Naive B cell (primary cell): ENCODE results near the gene NKAIN1. TPM values are rescaled to one million over a fixed set of nuclear protein-coding genes. Genes with fewer than 3 reads are reported as not detected.

ENCODE experiments used
- ATAC-seq, 2 donors: fragments of 150-1000 bp; cut with Tn5 transposase; 2 replicates each; pipeline ENCODE4 v1.10.0; 2021; ENCODE audit warnings: low read depth in 2 of 2, mild to moderate bottlenecking in 2 of 2, moderate library complexity in 2 of 2
- DNase-seq: peaks from one replicate; pipeline ENCODE4 v3.0.0; 2022
- H3K27ac Mint-ChIP-seq, 6 donors: one replicate each; pipeline ENCODE4 v1.8.0; 2020 to 2022; ENCODE audit warnings: mild to moderate bottlenecking in 6 of 6, mixed read lengths in 6 of 6, moderate library complexity in 5 of 6, inconsistent platforms in 2 of 6
- H3K27me3 Mint-ChIP-seq, 3 donors: one replicate each; pipeline ENCODE4 v1.8.0; 2021 to 2022; ENCODE audit warnings: mixed read lengths in 3 of 3, mild to moderate bottlenecking in 1 of 3
- H3K36me3 Mint-ChIP-seq, 2 donors: one replicate each; pipeline ENCODE4 v1.8.0; 2020 to 2022; ENCODE audit warnings: mixed read lengths in 2 of 2, inconsistent platforms in 1 of 2, mild to moderate bottlenecking in 1 of 2
- H3K4me1 Mint-ChIP-seq, 3 donors: one replicate each; pipeline ENCODE4 v1.8.0; 2020 to 2022; ENCODE audit warnings: mixed read lengths in 3 of 3, inconsistent platforms in 1 of 3, mild to moderate bottlenecking in 1 of 3, moderate library complexity in 1 of 3
- H3K4me3 Mint-ChIP-seq, 8 donors: one replicate each; pipeline ENCODE4 v1.8.0; 2020 to 2022; ENCODE audit warnings: mild to moderate bottlenecking in 8 of 8, mixed read lengths in 8 of 8, moderate library complexity in 8 of 8, inconsistent platforms in 2 of 8
- H3K9me3 Mint-ChIP-seq, 7 donors: one replicate each; pipeline ENCODE4 v1.8.0; 2020 to 2022; ENCODE audit warnings: mixed read lengths in 7 of 7, mild to moderate bottlenecking in 5 of 7, inconsistent platforms in 2 of 7, moderate library complexity in 1 of 7
- polyA plus RNA-seq, 6 donors: library from polyadenylated mRNA; unstranded; fragments of 300-500 nt; fragmentation: Illumina TruSeq; gene quantifications; one replicate each; pipeline ENCODE4 v1.2.3, GENCODE V29; 2021; ENCODE audit warnings: low read depth in 6 of 6

Gene NKAIN1
- polyA plus RNA-seq, 6 donors from 2014 or later: not detected

DNA sequence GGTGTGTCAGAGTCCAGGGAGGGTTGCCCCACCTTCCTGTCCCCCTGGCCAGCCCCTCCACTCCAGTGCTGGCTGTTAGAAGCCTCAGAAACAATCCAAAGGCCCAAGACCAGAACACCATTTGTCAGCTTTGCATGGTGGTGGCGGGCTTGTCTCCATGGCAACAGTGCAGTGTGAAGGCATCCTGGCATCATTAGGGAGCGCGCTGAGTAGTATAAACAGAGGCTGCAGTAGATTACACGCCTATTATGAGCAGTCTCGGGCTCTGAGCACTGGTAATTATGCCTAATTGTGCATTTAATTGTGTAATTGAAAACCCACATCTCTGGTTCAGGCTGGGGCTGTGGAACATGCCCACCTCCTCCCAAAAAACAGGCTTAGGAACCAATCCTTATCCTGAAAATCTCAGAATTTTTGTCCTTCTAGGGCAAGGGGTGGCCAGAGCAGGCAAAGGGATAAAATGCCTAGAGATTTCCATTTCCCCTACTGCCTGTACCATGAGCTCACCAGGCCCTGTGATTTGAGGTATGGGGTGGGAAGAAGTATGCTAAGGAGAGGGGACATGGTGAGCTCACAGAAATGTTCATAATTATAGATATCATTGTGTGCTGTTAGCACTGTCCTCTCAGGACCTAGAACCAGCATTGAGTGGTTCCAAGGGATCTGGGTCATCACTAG is 11.7 kb downstream of the NKAIN1 start:
- ATAC-seq (no peak), DNase-seq (no peak)
- H3K4me1 Mint-ChIP-seq: no peaks in the 10 kb centered on the region
- H3K4me3 Mint-ChIP-seq: no peak overlapping the region
- H3K9me3 Mint-ChIP-seq: no peaks in the 10 kb centered on the region
- H3K36me3 Mint-ChIP-seq: no peaks in the 10 kb centered on the region
- H3K27me3 Mint-ChIP-seq: peaks cover 0 to 24% (median 11%) of the 10 kb centered on the region in 3 donors
- no peak overlapping the region for H3K27ac Mint-ChIP-seq

GRCh38 chr1:31224068-31224467 is 15.6 kb downstream of the NKAIN1 start:
- DNase-seq: no peak
- Mint-ChIP-seq H3K4me3 (no peak overlapping the region), H3K27me3 (peaks cover 4 to 19% (median 10%) of the 10 kb centered on the region in 3 donors), H3K4me1 (no peaks in the 10 kb centered on the region), H3K36me3 (no peaks in the 10 kb centered on the region), H3K27ac (no peak overlapping the region), H3K9me3 (no peaks in the 10 kb centered on the region)
- ATAC-seq: no peak

DNA sequence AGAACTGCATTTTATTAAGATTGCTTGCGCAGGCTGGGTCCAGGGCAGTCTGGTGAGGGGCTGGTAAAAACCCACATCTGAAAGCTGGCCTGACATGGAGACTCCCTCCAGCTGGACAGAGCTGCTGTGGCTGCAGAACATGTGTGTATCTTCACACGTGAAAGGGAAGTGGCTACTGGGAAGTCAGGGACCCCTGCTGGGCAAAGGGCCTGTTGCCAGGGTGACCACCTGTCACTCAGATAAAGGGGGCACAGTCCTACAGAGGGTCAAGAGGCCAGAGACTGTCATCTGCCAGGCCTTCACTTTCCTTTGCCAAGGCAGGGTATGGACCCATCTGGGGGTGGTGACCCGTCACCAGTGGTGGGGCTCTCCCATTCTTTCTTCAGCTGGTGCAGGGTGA is 17.5 kb downstream of the NKAIN1 start:
- H3K36me3 Mint-ChIP-seq: no peaks in the 10 kb centered on the region
- ATAC-seq (no peak), DNase-seq (no peak)
- no peaks in the 10 kb centered on the region for H3K9me3 Mint-ChIP-seq
- no peak overlapping the region for H3K4me3 Mint-ChIP-seq
- peaks cover 4 to 25% (median 10%) of the 10 kb centered on the region in 3 donors for H3K27me3 Mint-ChIP-seq
- no peaks in the 10 kb centered on the region for H3K4me1 Mint-ChIP-seq
- no peak overlapping the region for H3K27ac Mint-ChIP-seq

DNA sequence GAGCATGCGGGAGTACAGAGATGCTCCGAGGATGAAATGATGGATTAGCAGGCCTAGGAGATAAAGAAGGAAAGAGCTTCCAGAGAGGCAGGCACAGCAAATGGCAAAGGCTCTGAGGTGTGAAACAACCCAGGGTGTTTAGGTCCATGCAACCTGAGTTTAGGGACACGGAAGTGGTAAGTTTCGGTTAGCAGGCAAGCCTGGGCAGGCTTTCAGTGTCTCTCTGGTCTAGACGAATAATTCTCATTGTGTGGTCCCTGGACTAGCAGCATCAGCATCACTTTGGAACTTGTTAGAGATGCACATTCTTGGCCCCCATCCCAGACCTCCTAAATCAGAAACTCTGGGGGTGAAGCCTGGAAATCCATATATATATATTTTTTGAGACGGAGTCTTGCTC is 18.6 kb downstream of the NKAIN1 start:
- H3K4me3 Mint-ChIP-seq: no peak overlapping the region
- peak overlapping the region in 1 of 6 donors; percentile 6 for H3K27ac Mint-ChIP-seq
- H3K4me1 Mint-ChIP-seq: no peaks in the 10 kb centered on the region
- DNase-seq (no peak), ATAC-seq (no peak)
- no peaks in the 10 kb centered on the region for H3K36me3 Mint-ChIP-seq
- H3K27me3 Mint-ChIP-seq: peaks cover 4 to 24% (median 10%) of the 10 kb centered on the region in 3 donors
- H3K9me3 Mint-ChIP-seq: no peaks in the 10 kb centered on the region

GRCh38 chr1:31219489-31219888 is 20.2 kb downstream of the NKAIN1 start:
- H3K4me3 Mint-ChIP-seq: no peak overlapping the region
- H3K9me3 Mint-ChIP-seq: peaks cover 0 to 1% (median 0%) of the 10 kb centered on the region in 7 donors
- DNase-seq: no peak
- H3K36me3 Mint-ChIP-seq: no peaks in the 10 kb centered on the region
- H3K27ac Mint-ChIP-seq: no peak overlapping the region
- H3K4me1 Mint-ChIP-seq: no peaks in the 10 kb centered on the region
- peaks cover 5 to 27% (median 11%) of the 10 kb centered on the region in 3 donors for H3K27me3 Mint-ChIP-seq
- ATAC-seq: no peak

DNA sequence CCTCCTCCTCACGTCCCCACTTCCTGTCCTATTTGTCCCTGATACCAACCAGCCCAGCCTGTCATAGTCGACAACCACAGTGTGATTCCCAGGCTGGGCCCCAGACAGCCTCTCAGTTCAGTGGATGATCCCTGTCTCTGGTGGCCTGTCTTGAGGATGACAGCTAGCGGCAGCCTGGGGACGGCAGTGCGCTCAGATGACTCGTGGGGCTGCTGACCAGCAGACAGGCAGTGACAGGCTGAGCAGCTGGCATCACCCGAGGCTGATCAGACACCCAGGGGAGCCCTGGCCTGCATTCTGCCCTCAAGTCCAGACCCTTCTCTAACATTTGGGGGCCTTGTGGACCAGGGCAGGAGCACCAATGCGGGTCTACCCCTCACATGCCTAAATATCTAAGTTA is 21.0 kb downstream of the NKAIN1 start:
- DNase-seq: no peak
- H3K4me1 Mint-ChIP-seq: no peaks in the 10 kb centered on the region
- H3K9me3 Mint-ChIP-seq: peaks cover 0 to 4% (median 0%) of the 10 kb centered on the region in 7 donors
- H3K27ac Mint-ChIP-seq: no peak overlapping the region
- H3K27me3 Mint-ChIP-seq: peaks cover 7 to 23% (median 8%) of the 10 kb centered on the region in 3 donors
- no peaks in the 10 kb centered on the region for H3K36me3 Mint-ChIP-seq
- H3K4me3 Mint-ChIP-seq: no peak overlapping the region
- ATAC-seq: no peak

GRCh38 chr1:31216016-31216415 is 23.7 kb downstream of the NKAIN1 start:
- ATAC-seq: no peak
- peaks cover 0 to 6% (median 4%) of the 10 kb centered on the region in 7 donors for H3K9me3 Mint-ChIP-seq
- DNase-seq: no peak
- no peaks in the 10 kb centered on the region for H3K4me1 Mint-ChIP-seq
- peaks cover 8 to 22% (median 11%) of the 10 kb centered on the region in 3 donors for H3K27me3 Mint-ChIP-seq
- no peaks in the 10 kb centered on the region for H3K36me3 Mint-ChIP-seq
- no peak overlapping the region for H3K27ac Mint-ChIP-seq
- H3K4me3 Mint-ChIP-seq: no peak overlapping the region

DNA sequence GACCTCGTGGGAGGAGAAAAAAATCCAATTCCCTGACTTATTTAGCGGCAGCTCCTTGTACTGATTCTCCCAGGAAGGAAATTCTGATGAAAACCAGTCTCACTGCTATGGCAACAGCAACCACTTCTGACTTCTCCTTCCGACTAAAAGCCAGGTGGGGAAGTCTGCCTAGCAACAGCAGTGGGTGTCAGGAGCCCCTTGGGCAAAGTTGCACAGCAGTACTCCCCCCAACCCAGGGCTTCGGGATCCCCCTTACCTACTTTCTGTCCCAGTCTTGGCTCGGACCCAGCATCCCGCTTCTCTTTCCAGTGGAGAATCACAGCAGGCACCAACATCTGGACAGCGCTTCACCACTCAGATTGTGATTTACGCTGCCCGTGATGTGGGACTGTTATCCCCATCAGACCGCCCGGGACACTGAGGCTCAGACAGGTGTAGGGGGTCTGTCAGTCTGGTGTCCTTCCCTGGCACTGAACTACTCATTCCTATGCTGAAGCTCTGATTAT is 24.6 kb downstream of the NKAIN1 start:
- Mint-ChIP-seq H3K27me3 (peaks cover 10 to 25% (median 11%) of the 10 kb centered on the region in 3 donors), H3K4me3 (no peak overlapping the region), H3K36me3 (no peaks in the 10 kb centered on the region), H3K27ac (no peak overlapping the region), H3K4me1 (no peaks in the 10 kb centered on the region), H3K9me3 (peaks cover 0 to 10% (median 4%) of the 10 kb centered on the region in 7 donors)
- DNase-seq (no peak), ATAC-seq (no peak)

- DNase-seq (no peak), ATAC-seq (no peak)
- Mint-ChIP-seq H3K36me3 (no peaks in the 10 kb centered on the region), H3K27ac (no peak overlapping the region), H3K9me3 (peaks cover 0 to 10% (median 4%) of the 10 kb centered on the region in 7 donors), H3K27me3 (peaks cover 11 to 28% (median 15%) of the 10 kb centered on the region in 3 donors), H3K4me1 (no peaks in the 10 kb centered on the region), H3K4me3 (no peak overlapping the region)
Observed at GRCh38 chr1:31214316-31215064, 25.2 kb downstream of the NKAIN1 start.

DNA sequence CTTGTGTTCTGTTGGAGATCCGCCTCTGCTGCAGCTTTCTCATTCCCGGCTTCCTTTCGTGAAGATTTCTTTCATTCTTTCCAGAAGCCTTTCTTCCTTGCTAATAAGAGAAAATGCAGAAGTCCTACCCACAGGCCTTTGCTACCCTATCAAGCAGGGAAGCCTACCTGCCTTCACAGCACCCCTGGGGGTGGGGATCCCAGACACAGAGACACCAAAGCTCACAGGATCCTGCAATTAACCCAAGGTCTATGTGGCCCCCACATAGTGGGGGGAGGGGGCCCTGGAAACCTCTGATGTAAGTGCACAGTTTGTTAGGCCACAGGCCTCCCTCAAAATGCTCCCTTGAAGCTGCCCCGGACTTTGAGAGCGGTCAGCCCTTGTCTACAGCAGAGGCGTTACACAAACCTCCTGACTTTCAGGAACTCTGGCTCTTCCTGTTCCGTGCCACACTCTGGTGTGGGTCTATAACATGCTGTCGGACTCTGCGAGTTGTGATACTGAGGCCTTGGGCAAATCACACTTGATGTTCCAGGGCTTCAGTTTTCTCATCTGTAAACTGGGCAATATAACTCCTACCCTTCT is 31.2 kb downstream of the NKAIN1 start:
- H3K4me3 Mint-ChIP-seq: no peak overlapping the region
- DNase-seq (no peak), ATAC-seq (no peak)
- H3K4me1 Mint-ChIP-seq: no peaks in the 10 kb centered on the region
- H3K9me3 Mint-ChIP-seq: peaks cover 0 to 10% (median 4%) of the 10 kb centered on the region in 7 donors
- no peaks in the 10 kb centered on the region for H3K36me3 Mint-ChIP-seq
- H3K27ac Mint-ChIP-seq: no peak overlapping the region
- H3K27me3 Mint-ChIP-seq: peaks cover 11 to 34% (median 24%) of the 10 kb centered on the region in 3 donors

- H3K27ac Mint-ChIP-seq: no peak overlapping the region
- H3K4me3 Mint-ChIP-seq: no peak overlapping the region
- H3K9me3 Mint-ChIP-seq: peaks cover 0 to 10% (median 4%) of the 10 kb centered on the region in 7 donors
- no peak for DNase-seq
- ATAC-seq: no peak
- H3K27me3 Mint-ChIP-seq: peaks cover 11 to 34% (median 24%) of the 10 kb centered on the region in 3 donors
- H3K36me3 Mint-ChIP-seq: no peaks in the 10 kb centered on the region
- H3K4me1 Mint-ChIP-seq: no peaks in the 10 kb centered on the region
Observed at GRCh38 chr1:31207569-31207968, 32.1 kb downstream of the NKAIN1 start.

DNA sequence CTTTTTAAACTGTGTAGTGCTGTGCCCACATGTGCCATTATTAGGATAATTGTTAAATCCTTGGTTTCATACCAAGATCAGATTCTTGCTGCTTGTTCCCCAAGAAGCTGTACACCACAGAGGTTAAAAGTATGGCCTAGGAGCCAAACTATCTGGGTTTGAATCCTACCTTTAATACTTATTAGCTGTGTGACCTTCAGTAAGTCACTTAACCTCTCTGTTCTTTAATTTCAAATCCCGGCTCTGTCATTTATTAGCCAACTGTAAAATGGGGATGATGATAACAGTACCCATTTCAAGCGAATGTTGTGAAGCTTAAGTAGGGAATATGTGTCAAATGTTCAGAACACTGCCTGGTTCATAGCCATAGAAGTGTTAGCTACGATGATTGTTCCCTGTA is 32.6 kb downstream of the NKAIN1 start:
- DNase-seq (no peak), ATAC-seq (no peak)
- no peaks in the 10 kb centered on the region for H3K36me3 Mint-ChIP-seq
- H3K4me3 Mint-ChIP-seq: no peak overlapping the region
- no peak overlapping the region for H3K27ac Mint-ChIP-seq
- no peaks in the 10 kb centered on the region for H3K4me1 Mint-ChIP-seq
- H3K27me3 Mint-ChIP-seq: peaks cover 9 to 34% (median 24%) of the 10 kb centered on the region in 3 donors
- peaks cover 0 to 7% (median 2%) of the 10 kb centered on the region in 7 donors for H3K9me3 Mint-ChIP-seq

DNA sequence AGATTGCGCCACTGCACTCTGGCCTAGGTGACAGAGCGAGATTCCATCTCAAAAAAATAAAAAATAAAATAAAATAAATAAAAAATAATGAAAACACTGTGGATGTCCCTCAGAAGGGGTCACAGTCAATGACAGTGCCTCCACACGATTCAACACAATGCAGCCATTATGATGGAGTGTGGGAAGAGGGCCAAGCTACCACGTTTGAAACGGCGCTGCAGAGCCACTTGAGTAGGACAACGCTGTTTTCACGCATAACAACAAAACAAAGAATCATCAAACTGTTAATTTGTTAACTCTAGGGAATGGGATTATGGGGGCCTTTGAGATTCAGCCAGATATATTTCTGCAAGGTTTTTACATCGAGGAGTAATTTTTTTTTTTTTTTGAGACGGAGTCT is 36.5 kb downstream of the NKAIN1 start:
- no peaks in the 10 kb centered on the region for H3K36me3 Mint-ChIP-seq
- H3K9me3 Mint-ChIP-seq: no peaks in the 10 kb centered on the region

More for the DNA sequence above, 36.5 kb downstream of the NKAIN1 start:
- Mint-ChIP-seq H3K27me3 (peaks cover 4 to 29% (median 16%) of the 10 kb centered on the region in 3 donors), H3K4me3 (no peak overlapping the region), H3K4me1 (no peaks in the 10 kb centered on the region), H3K27ac (no peak overlapping the region)
- DNase-seq (no peak), ATAC-seq (no peak)
